Upper lobe of right lung (tissue), 1 donor: ENCODE measurements around the gene SIT1. TPM values are rescaled to one million over a fixed set of nuclear protein-coding genes. Genes with fewer than 3 reads are reported as not detected.

Source experiments
- ATAC-seq: fragments of 200-7000 bp; cut with Tn5 transposase; one replicate; pipeline ENCODE4 v1.9.1; 2020; ENCODE audit warnings: mild to moderate bottlenecking, moderate library complexity
- DNase-seq: peaks from one replicate; pipeline ENCODE4 v3.0.0-alpha.2; 2020
- H3K27ac ChIP-seq: fragments of 200-600 bp; one replicate; pipeline ENCODE4 v1.8.0; 2022
- H3K27me3 ChIP-seq: fragments of 200-600 bp; one replicate; pipeline ENCODE4 v1.8.0; 2022; ENCODE audit warnings: mild to moderate bottlenecking
- H3K36me3 ChIP-seq: fragments of 200-600 bp; one replicate; pipeline ENCODE4 v1.8.0; 2022
- H3K4me1 ChIP-seq: fragments of 200-600 bp; one replicate; pipeline ENCODE4 v1.8.0; 2022
- H3K4me3 ChIP-seq: fragments of 200-600 bp; one replicate; pipeline ENCODE4 v1.8.0; 2022; ENCODE audit warnings: mild to moderate bottlenecking
- H3K9me3 ChIP-seq: fragments of 200-600 bp; one replicate; pipeline ENCODE4 v1.8.0; 2022
- CTCF ChIP-seq: fragments of 200-600 bp; IDR thresholded peaks from one replicate; pipeline ENCODE4 v1.8.0; 2022; ENCODE audit warnings: antibody characterized with exemption
- intact Hi-C: fragments of 100-400 bp; cut with DNase I; formaldehyde crosslinking; loops from one replicate; pipeline ENCODE4 v1.11.0; 2022
- microRNA-seq: library from miRNA; unstranded; fragments of <30 nt; microRNA quantifications from one replicate; pipeline ENCODE4 v1.2.0, GENCODE V29; 2020; ENCODE audit warnings: borderline microRNAs expressed
- total RNA-seq: library from RNA; stranded (reverse); fragmentation: NEBNext Ultra II Directional; extraction: Animal tissue kit (Norgen Biotek cat#: 25700); gene quantifications from one replicate; pipeline ENCODE4 v1.2.1, GENCODE V29; 2021
- donor health status: DM: no; HTN: yes; CAD: no; lungs with severe emphysema.

The SIT1 gene
- total RNA-seq, 1 donor from 2014 or later: 2.2 TPM

- Histone ChIP-seq H3K4me1 (peaks cover 28% of the 10 kb centered on the region), H3K27me3 (no peaks in the 10 kb centered on the region), H3K27ac (peak overlapping the region; percentile 86), H3K9me3 (no peaks in the 10 kb centered on the region), H3K36me3 (peaks cover 17% of the 10 kb centered on the region), H3K4me3 (peak overlapping the region; percentile 74)
- intact Hi-C loops: no loop called here
- ATAC-seq: peak; percentile 95
- peak; percentile 89 for TF ChIP-seq CTCF
- DNase-seq: peak; percentile 100
Observed at GRCh38 chr9:35603986-35604577, 46.6 kb downstream of the SIT1 start.

GRCh38 chr9:35603506-35603985 lies 47.2 kb downstream of the SIT1 start:
- no peak for DNase-seq
- Histone ChIP-seq H3K27ac (peak overlapping the region; percentile 86), H3K27me3 (no peaks in the 10 kb centered on the region), H3K9me3 (no peaks in the 10 kb centered on the region), H3K4me3 (peak overlapping the region; percentile 48), H3K36me3 (peaks cover 11% of the 10 kb centered on the region), H3K4me1 (peaks cover 28% of the 10 kb centered on the region)
- ATAC-seq: no peak
- intact Hi-C loops: no loop called here
- no peak for TF ChIP-seq CTCF

GRCh38 chr9:35599763-35600604 lies 50.7 kb downstream of the SIT1 start:
- Histone ChIP-seq H3K27me3 (no peaks in the 10 kb centered on the region), H3K4me3 (no peak overlapping the region), H3K27ac (no peak overlapping the region), H3K9me3 (no peaks in the 10 kb centered on the region), H3K4me1 (peaks cover 11% of the 10 kb centered on the region), H3K36me3 (no peaks in the 10 kb centered on the region)
- TF ChIP-seq CTCF: no peak
- intact Hi-C loops: no loop called here
- DNase-seq: no peak
- no peak for ATAC-seq

Small RNA genes lying within 50 kb of the gene (microRNA-seq; reads per million reads assigned to microRNA genes)
- gene MIR4667: not detected

Other genes starting within 250 kb of the SIT1 start
- gene RUSC2, start 160.8 kb downstream of the SIT1 start, total RNA-seq: 31.5 TPM
- 43.9 TPM for gene TESK1, start 45.7 kb downstream of the SIT1 start, total RNA-seq
- gene CD72, start 32.5 kb downstream of the SIT1 start, total RNA-seq: 3.0 TPM
- gene RMRP, start 7.1 kb upstream of the SIT1 start, total RNA-seq: 30,828 TPM
- 31.1 TPM for gene CCDC107, start 7.4 kb upstream of the SIT1 start, total RNA-seq
- gene ARHGEF39, start 14.3 kb upstream of the SIT1 start, total RNA-seq: 0.38 TPM
- gene CA9, start 23.0 kb upstream of the SIT1 start, total RNA-seq: 0.55 TPM
- 161 TPM for gene TPM2, start 39.0 kb upstream of the SIT1 start, total RNA-seq
- 439 TPM for gene TLN1, start 81.3 kb upstream of the SIT1 start, total RNA-seq
- 34.9 TPM for gene CREB3, start 81.7 kb upstream of the SIT1 start, total RNA-seq
- gene GBA2, start 98.3 kb upstream of the SIT1 start, total RNA-seq: 99.1 TPM
- 34.6 TPM for gene RGP1, start 98.4 kb upstream of the SIT1 start, total RNA-seq
- not detected for gene MSMP, start 103.3 kb upstream of the SIT1 start, total RNA-seq
- 21.7 TPM for gene NPR2, start 140.7 kb upstream of the SIT1 start, total RNA-seq
- gene SPAG8, start 161.3 kb upstream of the SIT1 start, total RNA-seq: 2.8 TPM
- gene HINT2, start 164.1 kb upstream of the SIT1 start, total RNA-seq: 37.1 TPM
- not detected for gene FAM221B, start 177.8 kb upstream of the SIT1 start, total RNA-seq
- 13.7 TPM for gene TMEM8B, start 178.3 kb upstream of the SIT1 start, total RNA-seq
- not detected for gene OR13J1, start 219.5 kb upstream of the SIT1 start, total RNA-seq